Stimulated activated CD4-positive, alpha-beta T cell treated with anti-CD3 and anti-CD28 coated beads, Interleukin-2, amount 100 ng/mL, for 4 hours (primary cell): Measurements from ENCODE around the gene RNASE12.
"Not testable (repeated sequence)": the region's sequence is repeated elsewhere in the genome, so short reads cannot be mapped to it uniquely, and the experiment has no call there.

Source experiments
- DNase-seq: peaks from one replicate; pipeline ENCODE4 v3.0.0-alpha.2; 2020; ENCODE audit warnings: low read depth

RNASE12 gene

DNA sequence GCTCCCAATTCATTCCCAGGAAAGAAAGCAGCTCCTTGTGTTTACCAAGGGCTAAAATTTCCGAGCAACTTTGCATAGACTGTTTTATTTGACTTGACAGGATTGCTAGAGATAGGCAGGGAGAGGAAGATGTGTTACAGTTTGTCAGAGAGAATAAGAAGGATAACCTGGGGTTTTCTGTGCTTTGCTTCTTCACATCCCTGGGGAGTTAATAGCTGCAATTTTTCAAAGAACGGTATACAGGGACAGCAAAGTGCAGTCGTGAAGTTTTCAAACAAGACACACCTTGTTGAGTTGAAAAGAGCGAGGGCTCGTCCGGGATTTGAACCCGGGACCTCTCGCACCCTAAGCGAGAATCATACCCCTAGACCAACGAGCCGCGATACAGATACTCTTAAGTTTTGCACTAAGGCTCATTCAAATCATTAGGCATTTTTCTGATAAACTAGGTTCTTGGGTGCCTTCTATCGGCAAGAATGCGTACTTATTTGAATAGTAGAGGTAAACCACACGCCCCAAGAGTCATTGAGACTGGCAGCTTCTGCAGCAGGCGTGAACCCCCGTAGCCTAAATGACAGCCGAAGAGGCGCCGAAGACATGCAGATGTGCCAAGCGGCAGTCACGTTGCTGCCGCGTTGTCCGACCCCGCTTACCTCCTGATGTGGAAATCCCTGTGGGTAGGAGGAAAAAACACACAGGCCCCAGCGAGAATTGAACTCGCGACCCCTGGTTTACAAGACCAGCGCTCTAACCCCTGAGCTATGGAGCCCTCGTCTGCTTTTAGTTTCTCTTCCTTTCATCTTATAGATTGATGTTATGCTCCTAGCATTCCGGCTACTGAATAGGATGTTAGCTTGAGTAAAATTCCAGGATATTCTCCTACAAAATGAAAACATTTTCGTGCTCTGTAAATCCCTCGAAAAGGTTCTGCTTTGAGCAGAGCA is 22.2 kb upstream of the RNASE12 start:
- DNase-seq: peak; percentile 84

DNA sequence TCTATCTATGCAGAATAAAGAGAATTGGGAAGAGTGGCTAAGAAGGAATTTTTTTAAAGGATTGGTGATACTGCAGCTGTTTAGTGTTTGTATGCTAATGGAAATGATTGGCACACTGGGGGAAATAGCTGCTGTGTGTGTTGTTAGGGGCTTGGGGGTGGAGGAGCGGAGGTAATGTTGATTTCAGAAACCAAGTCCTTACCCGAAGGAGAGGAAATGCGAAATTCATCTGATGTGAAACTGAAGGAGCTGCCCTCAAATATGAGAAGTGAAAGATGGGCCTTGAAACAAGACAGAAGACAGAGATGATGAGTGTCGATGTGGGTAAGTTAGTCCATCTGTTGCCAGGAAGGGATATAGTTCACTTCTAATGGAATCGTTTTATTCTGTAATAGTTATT is 21.2 kb upstream of the RNASE12 start:
- no peak for DNase-seq

DNA sequence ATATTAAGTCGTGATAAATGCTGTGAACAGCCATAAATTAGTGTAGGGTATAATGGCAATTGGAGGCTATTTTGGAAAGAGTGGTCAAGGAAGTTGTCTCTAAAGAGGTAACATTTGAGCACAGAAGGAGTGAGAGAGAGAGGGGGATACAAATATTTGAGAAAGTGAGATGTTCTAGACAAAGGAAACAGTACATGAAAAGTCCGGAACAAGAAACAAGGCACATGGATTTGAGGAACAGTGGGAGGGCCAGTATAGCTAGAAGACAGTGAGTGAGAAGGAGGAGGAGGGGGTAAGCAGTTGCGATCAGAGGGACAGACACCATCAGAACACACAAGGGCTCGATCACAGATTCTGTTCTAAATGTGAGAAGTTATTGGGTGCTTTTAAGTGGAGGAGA is 20.1 kb upstream of the RNASE12 start:
- DNase-seq: no peak

DNA sequence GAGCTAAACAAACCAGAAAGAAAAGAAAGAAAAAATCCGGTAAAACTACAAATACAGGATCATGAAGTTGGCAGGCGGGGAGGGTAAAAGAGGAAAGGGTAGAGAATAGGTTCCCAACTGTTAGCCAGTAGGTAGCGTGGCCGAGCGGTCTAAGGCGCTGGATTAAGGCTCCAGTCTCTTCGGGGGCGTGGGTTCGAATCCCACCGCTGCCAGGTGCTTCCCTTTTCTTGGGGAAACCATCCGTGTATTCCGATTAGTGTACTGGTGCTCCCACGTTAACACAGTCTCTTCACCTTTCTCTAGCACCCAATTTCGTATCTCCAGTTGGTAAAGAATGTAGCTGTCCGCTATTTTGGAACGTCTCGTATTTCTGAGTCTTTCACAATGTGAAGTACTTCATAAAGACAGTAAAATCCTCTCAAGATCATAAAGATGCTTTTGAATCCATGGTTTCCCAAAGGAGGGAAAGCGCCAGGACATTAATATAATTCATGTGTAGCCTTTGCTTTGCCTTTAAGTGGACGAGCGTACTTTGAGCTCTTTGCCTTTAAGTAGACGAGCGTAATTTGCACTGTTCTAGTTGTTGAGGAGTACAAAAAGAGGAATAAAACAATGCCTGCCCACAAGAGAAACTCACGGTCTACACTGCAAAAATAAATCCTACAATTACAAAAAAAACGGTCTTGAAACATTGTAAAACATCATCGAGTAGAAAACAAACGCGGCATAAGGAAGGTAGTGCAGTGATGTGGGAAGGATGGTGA is 19.0 kb upstream of the RNASE12 start:
- peak; percentile 66 for DNase-seq

DNA sequence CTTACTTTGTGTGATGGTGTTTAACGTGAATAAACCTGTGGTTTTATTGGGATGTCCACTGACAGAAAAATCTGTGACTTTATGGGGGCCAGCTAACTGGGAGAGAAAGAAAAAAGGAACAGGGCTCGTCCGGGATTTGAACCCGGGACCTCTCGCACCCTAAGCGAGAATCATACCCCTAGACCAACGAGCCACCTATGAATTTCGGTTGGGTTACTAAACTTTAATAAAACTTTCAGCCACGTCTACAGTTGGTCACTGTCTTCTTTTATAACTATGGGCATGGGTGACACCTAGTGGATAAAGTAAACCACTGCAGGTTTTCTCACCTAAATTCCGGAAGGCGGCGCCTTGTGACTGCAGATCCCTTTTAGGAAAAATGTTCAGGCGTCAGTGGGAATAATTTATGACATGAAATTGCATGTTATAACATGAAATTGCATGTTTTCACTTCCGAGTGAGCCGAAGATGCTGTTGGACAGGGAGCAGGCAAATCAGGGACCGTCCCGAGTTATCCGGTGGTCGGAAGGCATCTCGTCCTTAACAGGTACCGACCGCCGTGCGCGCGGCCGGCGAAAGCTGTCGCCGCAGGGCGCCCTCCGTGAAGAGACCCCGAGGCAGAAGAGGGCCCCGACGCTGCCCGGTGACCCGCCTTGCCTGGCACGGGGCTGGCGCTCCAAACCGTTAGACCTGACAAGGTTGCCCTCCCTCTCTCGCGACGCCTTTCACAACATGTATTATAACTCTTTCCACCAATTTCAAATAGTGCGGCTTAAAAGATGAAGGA is 18.2 kb upstream of the RNASE12 start:
- peak; percentile 38 for DNase-seq

DNA sequence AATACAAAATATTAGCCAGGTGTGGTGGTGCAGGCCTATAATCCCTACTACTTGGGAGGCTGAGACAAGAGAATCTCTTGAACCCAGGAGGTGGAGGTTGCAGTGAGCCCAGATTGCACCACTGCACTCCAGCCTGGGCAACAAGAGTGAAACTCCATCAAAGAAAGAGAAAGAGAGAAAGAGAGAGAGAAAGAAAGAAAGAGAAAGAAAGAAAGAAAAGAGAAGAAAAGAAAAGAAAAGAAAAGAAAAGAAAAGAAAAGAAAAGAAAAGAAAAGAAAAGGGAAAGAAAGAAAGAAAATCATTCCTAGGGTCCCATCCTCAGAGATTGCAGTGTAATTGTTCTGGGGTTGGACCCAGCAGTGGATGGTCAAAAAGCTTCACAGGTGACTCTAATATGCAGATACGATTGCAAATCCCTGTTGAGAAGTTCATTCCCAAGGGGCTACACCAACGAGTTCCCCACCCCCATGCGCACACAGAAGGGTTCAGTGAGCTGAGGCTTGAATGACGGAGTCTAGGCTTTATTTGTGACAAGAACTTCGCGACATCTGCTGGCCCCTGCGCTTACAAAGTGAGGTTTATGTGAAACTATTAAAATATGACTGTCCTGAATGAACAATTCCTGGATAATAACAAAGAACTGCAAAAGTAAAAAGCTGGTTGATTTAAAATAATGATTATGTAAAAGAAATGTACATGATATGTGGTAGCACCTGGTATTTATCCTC is 17.4 kb upstream of the RNASE12 start:
- no peak for DNase-seq

DNA sequence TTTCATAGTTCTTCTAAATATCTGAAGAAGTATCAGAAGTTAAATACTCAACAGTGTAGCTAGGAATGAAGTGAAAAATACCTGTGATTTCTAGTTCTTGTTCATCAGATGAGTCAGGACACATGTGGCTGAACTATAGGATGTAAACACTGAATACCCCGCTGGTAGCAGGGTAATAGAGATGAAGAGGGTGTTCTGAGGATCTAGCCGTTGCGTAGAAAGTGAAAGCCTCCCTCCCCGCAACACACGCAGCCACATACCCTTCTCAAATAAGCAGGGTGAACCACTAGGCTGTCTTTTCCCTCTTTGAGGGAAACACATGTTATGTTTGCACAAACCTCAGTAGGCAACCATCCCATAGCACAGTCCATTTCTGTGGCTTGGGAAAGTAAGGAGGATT is 16.4 kb upstream of the RNASE12 start:
- no peak for DNase-seq

DNA sequence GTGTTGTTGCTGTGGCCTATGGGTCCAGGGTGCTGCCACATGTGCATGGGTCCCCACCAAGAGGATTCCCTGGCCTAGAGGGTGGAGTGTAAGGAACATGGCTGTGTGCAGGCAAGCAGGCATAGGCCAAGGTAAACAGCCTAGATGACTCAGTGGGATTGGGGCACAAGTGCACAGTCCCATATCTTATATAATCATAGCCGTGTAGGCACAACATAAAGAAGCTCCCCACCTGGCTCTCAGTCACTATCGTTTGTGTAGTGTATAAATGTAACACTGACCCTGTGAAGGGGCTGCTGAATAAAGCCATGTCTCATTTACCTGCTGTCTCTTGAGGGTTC is 15.7 kb upstream of the RNASE12 start:
- DNase-seq: no peak

DNA sequence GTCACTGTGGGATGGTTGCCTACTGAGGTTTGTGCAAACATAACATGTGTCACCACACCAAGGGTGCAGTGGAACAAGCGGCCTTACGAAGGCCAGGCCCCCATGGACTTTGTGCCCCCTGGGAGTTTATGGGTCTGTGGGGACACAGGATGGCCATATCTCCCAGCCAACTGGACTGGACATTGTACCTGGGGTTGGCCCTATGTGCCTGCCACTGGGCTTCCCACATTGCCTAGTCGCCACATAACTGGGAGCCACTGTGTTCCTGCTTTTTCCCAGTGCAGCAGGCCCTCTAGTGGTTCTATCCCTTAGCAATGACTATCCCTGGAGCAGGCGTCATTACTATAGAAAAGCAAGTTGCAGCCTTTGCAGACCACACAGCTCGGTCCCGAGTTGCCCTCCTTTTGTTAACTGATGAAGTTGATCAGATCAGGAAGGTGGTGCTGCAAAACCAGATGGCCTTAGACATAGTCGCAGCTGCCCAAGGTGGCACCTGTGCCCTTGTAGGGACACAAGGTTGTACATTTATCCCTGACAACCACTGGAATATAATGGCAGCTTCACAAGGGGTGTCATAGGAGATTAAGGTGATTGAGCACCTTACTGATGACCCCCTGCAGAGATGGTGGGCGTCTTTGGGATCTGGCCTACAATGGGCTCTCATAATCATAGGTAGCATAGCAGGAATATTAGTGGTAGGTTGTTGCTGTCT is 15.2 kb upstream of the RNASE12 start:
- no peak for DNase-seq

DNA sequence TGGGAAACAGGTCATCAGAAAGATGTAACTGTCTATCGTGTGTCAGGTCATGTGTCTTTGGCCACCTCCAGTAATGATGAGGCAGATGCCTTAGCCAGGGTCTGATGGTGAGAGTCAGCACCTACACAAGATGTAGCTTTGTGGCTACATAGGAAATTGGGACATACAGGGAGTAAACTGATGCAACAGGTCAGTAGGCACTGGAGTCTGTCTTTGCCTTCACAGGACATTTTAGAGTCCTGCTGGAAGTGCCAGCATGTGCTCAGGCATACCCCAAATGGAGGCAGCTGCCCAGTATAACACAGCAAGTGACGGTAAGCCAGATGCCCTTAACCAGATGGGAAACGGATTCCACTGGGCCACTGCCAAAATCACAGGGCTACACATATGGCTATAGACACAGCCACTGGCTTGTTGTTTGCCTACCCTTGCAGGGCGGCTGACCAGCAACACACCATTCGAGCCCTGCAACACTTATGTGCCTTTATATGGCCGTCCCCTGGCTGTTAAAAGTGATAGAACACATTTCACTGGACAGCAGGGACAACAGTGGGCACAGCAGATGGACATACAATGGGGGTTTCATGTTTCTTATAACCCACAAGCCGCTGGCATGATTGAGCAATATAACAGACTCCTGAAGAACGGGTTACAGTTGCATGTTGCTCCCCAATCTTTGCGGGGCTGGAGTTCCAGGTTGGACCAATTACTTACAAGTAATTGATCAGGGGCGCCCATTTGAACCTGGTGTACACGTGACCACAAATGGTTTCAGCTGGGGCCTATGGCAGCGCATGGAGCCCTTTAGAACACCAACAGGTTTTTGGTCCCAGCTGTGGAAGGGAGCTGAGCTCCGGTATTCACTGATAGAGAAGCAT is 12.9 kb upstream of the RNASE12 start:
- no peak for DNase-seq

DNA sequence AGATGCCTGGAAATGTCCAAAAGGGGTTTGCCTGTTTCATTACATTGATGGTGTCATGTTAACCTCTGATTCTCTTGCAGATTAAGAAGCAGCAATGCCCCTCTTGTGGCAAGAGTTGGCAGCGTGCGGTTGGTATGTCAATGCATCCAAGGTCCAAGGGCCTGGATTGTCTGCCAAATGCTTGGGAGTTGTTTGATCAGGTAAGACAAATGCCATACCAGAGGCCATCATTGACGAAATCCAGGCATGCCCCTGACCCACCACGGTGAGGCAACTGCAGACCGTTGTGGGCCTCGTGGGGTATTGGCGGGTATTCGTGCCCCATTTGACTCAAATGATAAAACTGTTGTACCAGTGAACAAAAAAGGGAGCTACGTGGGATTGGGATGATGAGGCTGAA is 11.4 kb upstream of the RNASE12 start:
- no peak for DNase-seq

DNA sequence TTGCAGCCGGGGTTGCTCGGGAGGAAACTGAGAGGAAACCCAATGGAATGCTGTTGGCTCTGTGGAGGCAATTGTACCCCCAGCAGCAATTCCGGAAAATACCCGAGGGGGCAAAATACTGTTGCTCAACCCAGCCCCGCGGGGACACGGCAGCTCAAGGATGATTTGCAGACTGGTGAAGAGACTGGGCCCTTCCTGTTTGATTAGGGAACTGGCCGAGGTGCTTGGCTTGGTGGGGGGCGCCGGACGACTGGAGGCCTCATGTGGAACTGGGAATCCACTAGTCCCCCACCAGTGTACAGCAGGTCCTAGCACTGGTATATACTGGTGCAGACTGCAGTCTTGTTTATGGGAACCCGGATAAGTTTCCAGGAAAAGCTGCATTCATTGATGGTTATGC is 10.3 kb upstream of the RNASE12 start:
- DNase-seq: no peak

DNA sequence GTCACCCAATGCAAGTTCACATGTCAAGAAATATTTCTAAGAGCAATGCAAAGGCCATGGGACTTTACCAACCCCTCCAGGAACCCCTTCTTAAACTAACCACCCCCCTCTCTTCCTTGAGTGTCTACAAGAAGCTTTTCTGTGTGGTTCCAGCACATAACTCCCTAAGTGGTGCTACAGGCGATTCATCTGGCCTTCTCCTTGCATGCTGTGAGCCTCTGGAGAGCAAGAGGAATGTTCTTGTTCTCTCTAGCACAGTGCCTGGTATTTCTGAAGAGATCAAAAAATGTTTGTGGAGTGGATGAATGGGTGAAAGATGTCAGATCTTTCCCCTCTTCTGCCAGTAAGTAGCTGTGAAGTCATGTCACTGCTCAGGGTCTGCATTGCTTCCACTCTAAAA is 5.9 kb upstream of the RNASE12 start:
- DNase-seq: no peak

DNA sequence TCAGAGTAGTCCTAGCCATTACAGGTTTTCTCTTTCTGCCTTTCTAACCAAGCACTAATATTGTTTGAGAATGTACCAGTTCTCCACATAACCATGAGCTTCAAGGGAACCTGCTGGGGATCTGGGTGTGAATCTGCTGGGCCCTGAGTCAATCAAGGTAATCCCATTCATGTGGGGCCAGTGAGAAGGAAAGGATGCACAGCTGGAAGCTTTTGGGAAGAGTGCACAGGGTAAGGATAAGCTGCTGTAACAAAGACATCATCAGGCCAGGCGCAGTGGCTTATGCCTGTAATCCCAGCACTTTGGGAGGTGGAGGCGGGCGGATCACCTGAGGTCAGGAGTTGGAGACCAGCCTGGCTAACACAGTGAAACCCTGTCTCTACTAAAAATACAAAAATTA is 4.5 kb upstream of the RNASE12 start:
- not testable (repeated sequence) for DNase-seq

DNA sequence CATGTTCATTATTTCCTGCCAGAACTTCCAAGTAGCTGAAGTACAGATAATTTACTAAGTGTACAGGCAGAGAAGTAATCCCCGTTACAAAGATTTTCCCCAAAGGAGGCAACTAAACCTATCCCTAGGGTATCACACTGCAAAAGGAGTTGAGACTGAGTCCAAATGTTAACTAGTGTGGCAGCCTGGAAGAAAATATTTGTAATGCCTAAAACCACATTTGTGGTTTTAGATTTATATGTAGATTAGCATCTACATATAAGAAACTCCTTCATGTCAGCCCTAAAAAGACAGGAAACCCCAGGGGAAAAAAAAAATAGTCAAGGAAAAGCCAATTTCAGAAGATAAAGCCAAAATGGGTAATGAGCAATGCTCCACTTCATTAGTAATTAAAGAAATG is 1.4 kb upstream of the RNASE12 start:
- DNase-seq: no peak

DNA sequence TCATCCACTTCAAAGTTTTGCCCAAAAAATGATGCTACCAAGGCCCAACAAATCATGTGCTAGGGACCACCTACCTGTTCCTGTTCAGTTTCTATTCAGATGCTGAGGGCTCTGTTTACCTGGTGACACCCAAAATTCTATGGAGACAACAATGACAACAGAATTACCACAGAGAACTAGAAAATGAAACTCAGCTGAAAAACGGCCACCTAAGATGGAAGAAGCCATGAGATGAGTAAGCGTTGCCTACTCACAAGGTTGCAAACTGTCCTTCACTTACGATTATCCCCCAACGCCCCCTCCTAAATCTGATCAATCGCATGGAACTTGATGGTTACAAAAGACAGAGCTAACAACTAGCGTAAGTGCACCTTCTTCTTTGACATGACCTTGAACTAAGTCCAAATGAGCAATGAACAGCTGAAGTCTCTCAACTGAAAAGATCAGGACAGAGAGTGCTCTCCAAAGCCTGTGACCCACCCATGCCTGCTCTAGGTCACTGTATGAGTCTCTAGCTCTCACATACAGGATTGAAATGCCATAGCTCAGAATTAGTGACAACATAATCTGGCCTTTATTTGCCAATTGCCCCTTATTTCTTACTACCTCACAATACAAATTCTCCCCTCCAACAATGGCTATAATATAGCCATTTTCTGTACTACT is 3.6 kb downstream of the RNASE12 start, which contains the start of gene RNASE11:
TSS of gene RNASE11 (minus strand) at position 513 of the 666 bp plus-strand sequence.
- DNase-seq: no peak

DNA sequence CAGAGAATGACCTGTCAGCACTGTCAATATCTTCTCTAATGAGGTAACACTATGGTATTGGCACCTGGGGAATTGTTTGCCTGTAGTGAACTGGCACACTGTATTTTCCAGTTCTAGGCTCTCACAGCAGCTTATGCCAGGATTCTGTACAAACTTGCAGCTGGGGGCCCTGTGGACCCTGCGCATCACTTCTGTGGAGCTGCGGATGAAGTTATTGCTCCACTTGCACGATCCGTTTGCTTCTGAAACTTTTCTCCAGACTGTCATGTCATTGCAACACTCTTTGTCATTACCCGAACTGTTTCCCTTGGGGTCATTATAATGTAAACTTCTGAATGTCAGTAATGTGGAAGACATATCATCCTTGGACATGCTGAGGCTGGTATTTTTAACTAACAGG is 7.3 kb downstream of the RNASE12 start:
- no peak for DNase-seq

DNA sequence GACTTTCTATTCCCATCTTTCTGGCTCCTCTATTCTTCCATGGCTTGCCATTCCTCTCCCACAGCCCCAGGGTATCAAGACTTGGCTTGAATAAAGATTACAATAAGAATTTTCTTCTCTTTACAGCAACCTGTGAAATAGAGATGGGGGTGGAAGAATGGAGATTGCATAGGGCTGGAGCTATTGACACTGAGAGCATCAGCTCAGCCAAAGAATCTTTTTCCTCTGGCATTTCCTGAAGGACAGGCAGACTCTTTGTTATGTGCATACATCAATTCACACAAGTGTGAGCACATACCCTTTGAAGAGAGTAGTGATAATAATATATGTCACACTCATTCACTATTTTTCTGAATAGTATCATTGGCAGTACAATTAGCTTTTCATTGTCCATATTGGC is 8.0 kb downstream of the RNASE12 start:
- DNase-seq: no peak

DNA sequence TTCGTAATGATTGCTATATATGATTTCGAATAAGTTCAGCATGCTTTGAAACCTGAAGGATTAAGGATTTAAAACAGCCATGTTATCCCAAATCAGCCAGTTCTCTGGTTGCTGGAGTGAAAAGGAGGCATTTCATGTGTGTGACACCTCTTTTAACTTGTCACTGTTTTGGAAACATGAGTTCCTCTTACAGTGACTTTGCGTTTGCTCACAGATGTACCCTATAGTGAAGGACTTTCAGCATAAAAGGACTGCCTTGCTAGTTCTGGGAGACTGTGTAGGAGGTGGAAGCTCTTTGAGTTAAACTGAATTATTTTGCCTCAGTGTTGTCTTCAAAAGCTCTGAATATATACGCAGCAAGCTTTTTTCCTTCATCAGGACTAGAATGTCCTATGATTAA is 10.9 kb downstream of the RNASE12 start:
- DNase-seq: no peak
